ENCODE data around the gene RPL27. TPM values are rescaled to one million over a fixed set of nuclear protein-coding genes. Genes with fewer than 3 reads are reported as not detected.

The RPL27 gene
- polyA plus RNA-seq, 2 donors, result 2,102 to 2,622 TPM

GRCh38 chr17:43027091-43028032 is 29.1 kb downstream of the RPL27 start:
- Histone ChIP-seq H3K36me3 (ENCODE audit: control insufficient read depth in 2 of 2, insufficient read depth in 2 of 2, low read length in 1 of 2) (no peaks in the 10 kb centered on the region), H3K9me3 (ENCODE audit: control insufficient read depth in 2 of 2, insufficient read depth in 1 of 2, low read depth in 1 of 2, low read length in 1 of 2) (no peaks in the 10 kb centered on the region), H3K4me1 (ENCODE audit: control insufficient read depth in 2 of 2, insufficient read depth in 2 of 2, low read length in 1 of 2) (peaks cover 0 to 2% of the 10 kb centered on the region in 2 donors), H3K4me3 (ENCODE audit: low read depth in 1 of 2, low read length in 2 of 2) (no peak overlapping the region), H3K27me3 (ENCODE audit: control insufficient read depth in 1 of 2, insufficient read depth in 2 of 2, low read length in 2 of 2) (no peaks in the 10 kb centered on the region), H3K27ac (ENCODE audit: low read depth in 2 of 2, low read length in 1 of 2) (no peak overlapping the region)
- 80% methylated on average over 8 to 9 of the region's 9 CpGs for WGBS, 2 donors

- H3K9me3 ChIP-seq (ENCODE audit: control insufficient read depth in 2 of 2, insufficient read depth in 1 of 2, low read depth in 1 of 2, low read length in 1 of 2), result no peaks in the 10 kb centered on the region
- peaks cover 0 to 2% of the 10 kb centered on the region in 2 donors for H3K4me1 ChIP-seq (ENCODE audit: control insufficient read depth in 2 of 2, insufficient read depth in 2 of 2, low read length in 1 of 2)
- no peak overlapping the region for H3K27ac ChIP-seq (ENCODE audit: low read depth in 2 of 2, low read length in 1 of 2)
- H3K27me3 ChIP-seq (ENCODE audit: control insufficient read depth in 1 of 2, insufficient read depth in 2 of 2, low read length in 2 of 2), result no peaks in the 10 kb centered on the region
- H3K36me3 ChIP-seq (ENCODE audit: control insufficient read depth in 2 of 2, insufficient read depth in 2 of 2, low read length in 1 of 2), result no peaks in the 10 kb centered on the region
- WGBS, 2 donors, result 83% methylated on average over 17 of the region's 17 CpGs
- no peak overlapping the region for H3K4me3 ChIP-seq (ENCODE audit: low read depth in 1 of 2, low read length in 2 of 2)
Observed at GRCh38 chr17:43028221-43028861, 30.1 kb downstream of the RPL27 start.

- Histone ChIP-seq H3K27ac (ENCODE audit: low read depth in 2 of 2, low read length in 1 of 2) (no peak overlapping the region), H3K4me3 (ENCODE audit: low read depth in 1 of 2, low read length in 2 of 2) (no peak overlapping the region), H3K9me3 (ENCODE audit: control insufficient read depth in 2 of 2, insufficient read depth in 1 of 2, low read depth in 1 of 2, low read length in 1 of 2) (no peaks in the 10 kb centered on the region), H3K36me3 (ENCODE audit: control insufficient read depth in 2 of 2, insufficient read depth in 2 of 2, low read length in 1 of 2) (no peaks in the 10 kb centered on the region), H3K27me3 (ENCODE audit: control insufficient read depth in 1 of 2, insufficient read depth in 2 of 2, low read length in 2 of 2) (no peaks in the 10 kb centered on the region), H3K4me1 (ENCODE audit: control insufficient read depth in 2 of 2, insufficient read depth in 2 of 2, low read length in 1 of 2) (no peaks in the 10 kb centered on the region)
- WGBS, 2 donors, result 74 to 75% methylated on average over 6 of the region's 6 CpGs
Observed at GRCh38 chr17:43030137-43030767, 32.0 kb downstream of the RPL27 start.

- no peak overlapping the region for H3K27ac ChIP-seq (ENCODE audit: low read depth in 2 of 2, low read length in 1 of 2)
- H3K4me3 ChIP-seq (ENCODE audit: low read depth in 1 of 2, low read length in 2 of 2), result no peak overlapping the region
- no peaks in the 10 kb centered on the region for H3K36me3 ChIP-seq (ENCODE audit: control insufficient read depth in 2 of 2, insufficient read depth in 2 of 2, low read length in 1 of 2)
- H3K27me3 ChIP-seq (ENCODE audit: control insufficient read depth in 1 of 2, insufficient read depth in 2 of 2, low read length in 2 of 2), result no peaks in the 10 kb centered on the region
- 81 to 84% methylated on average over 3 of the region's 3 CpGs for WGBS, 2 donors
- no peaks in the 10 kb centered on the region for H3K4me1 ChIP-seq (ENCODE audit: control insufficient read depth in 2 of 2, insufficient read depth in 2 of 2, low read length in 1 of 2)
- H3K9me3 ChIP-seq (ENCODE audit: control insufficient read depth in 2 of 2, insufficient read depth in 1 of 2, low read depth in 1 of 2, low read length in 1 of 2), result no peaks in the 10 kb centered on the region
Observed at GRCh38 chr17:43031666-43032065, 33.4 kb downstream of the RPL27 start.

- Histone ChIP-seq H3K27ac (ENCODE audit: low read depth in 2 of 2, low read length in 1 of 2) (no peak overlapping the region), H3K4me3 (ENCODE audit: low read depth in 1 of 2, low read length in 2 of 2) (no peak overlapping the region)
- 50 to 54% methylated on average over 12 of the region's 12 CpGs for WGBS, 2 donors
Observed at GRCh38 chr17:43033948-43034881, 36.0 kb downstream of the RPL27 start.

GRCh38 chr17:43034894-43035293 is 36.7 kb downstream of the RPL27 start:
- Histone ChIP-seq H3K4me3 (ENCODE audit: low read depth in 1 of 2, low read length in 2 of 2) (no peak overlapping the region), H3K4me1 (ENCODE audit: control insufficient read depth in 2 of 2, insufficient read depth in 2 of 2, low read length in 1 of 2) (no peaks in the 10 kb centered on the region), H3K9me3 (ENCODE audit: control insufficient read depth in 2 of 2, insufficient read depth in 1 of 2, low read depth in 1 of 2, low read length in 1 of 2) (no peaks in the 10 kb centered on the region), H3K27ac (ENCODE audit: low read depth in 2 of 2, low read length in 1 of 2) (no peak overlapping the region), H3K27me3 (ENCODE audit: control insufficient read depth in 1 of 2, insufficient read depth in 2 of 2, low read length in 2 of 2) (no peaks in the 10 kb centered on the region), H3K36me3 (ENCODE audit: control insufficient read depth in 2 of 2, insufficient read depth in 2 of 2, low read length in 1 of 2) (no peaks in the 10 kb centered on the region)
- WGBS, 2 donors, result 87 to 89% methylated on average over 3 of the region's 3 CpGs

More at GRCh38 chr17:43033948-43034881, 36.0 kb downstream of the RPL27 start:
- Histone ChIP-seq H3K9me3 (ENCODE audit: control insufficient read depth in 2 of 2, insufficient read depth in 1 of 2, low read depth in 1 of 2, low read length in 1 of 2) (no peaks in the 10 kb centered on the region), H3K27me3 (ENCODE audit: control insufficient read depth in 1 of 2, insufficient read depth in 2 of 2, low read length in 2 of 2) (no peaks in the 10 kb centered on the region), H3K4me1 (ENCODE audit: control insufficient read depth in 2 of 2, insufficient read depth in 2 of 2, low read length in 1 of 2) (no peaks in the 10 kb centered on the region), H3K36me3 (ENCODE audit: control insufficient read depth in 2 of 2, insufficient read depth in 2 of 2, low read length in 1 of 2) (no peaks in the 10 kb centered on the region)

- WGBS, 2 donors, result 89 to 93% methylated on average over 2 of the region's 2 CpGs
- Histone ChIP-seq H3K27me3 (ENCODE audit: control insufficient read depth in 1 of 2, insufficient read depth in 2 of 2, low read length in 2 of 2) (no peaks in the 10 kb centered on the region), H3K9me3 (ENCODE audit: control insufficient read depth in 2 of 2, insufficient read depth in 1 of 2, low read depth in 1 of 2, low read length in 1 of 2) (no peaks in the 10 kb centered on the region), H3K4me1 (ENCODE audit: control insufficient read depth in 2 of 2, insufficient read depth in 2 of 2, low read length in 1 of 2) (no peaks in the 10 kb centered on the region), H3K27ac (ENCODE audit: low read depth in 2 of 2, low read length in 1 of 2) (no peak overlapping the region), H3K36me3 (ENCODE audit: control insufficient read depth in 2 of 2, insufficient read depth in 2 of 2, low read length in 1 of 2) (no peaks in the 10 kb centered on the region), H3K4me3 (ENCODE audit: low read depth in 1 of 2, low read length in 2 of 2) (no peak overlapping the region)
Observed at GRCh38 chr17:43039646-43040045, 41.4 kb downstream of the RPL27 start.

GRCh38 chr17:43040655-43041054 is 42.4 kb downstream of the RPL27 start:
- 84 to 95% methylated on average over 2 of the region's 2 CpGs for WGBS, 2 donors
- Histone ChIP-seq H3K9me3 (ENCODE audit: control insufficient read depth in 2 of 2, insufficient read depth in 1 of 2, low read depth in 1 of 2, low read length in 1 of 2) (no peaks in the 10 kb centered on the region), H3K4me1 (ENCODE audit: control insufficient read depth in 2 of 2, insufficient read depth in 2 of 2, low read length in 1 of 2) (no peaks in the 10 kb centered on the region), H3K27me3 (ENCODE audit: control insufficient read depth in 1 of 2, insufficient read depth in 2 of 2, low read length in 2 of 2) (no peaks in the 10 kb centered on the region), H3K36me3 (ENCODE audit: control insufficient read depth in 2 of 2, insufficient read depth in 2 of 2, low read length in 1 of 2) (no peaks in the 10 kb centered on the region), H3K27ac (ENCODE audit: low read depth in 2 of 2, low read length in 1 of 2) (no peak overlapping the region), H3K4me3 (ENCODE audit: low read depth in 1 of 2, low read length in 2 of 2) (no peak overlapping the region)

Data from esophagus (tissue), 2 donors.